HG03108 (cell line): ENCODE measurements around the gene AKNA.
"Not testable (repeated sequence)": the region's sequence is repeated elsewhere in the genome, so short reads cannot be mapped to it uniquely, and the experiment has no call there.

ENCODE experiments used
- ATAC-seq: cut with Tn5 transposase; IDR thresholded peaks from one replicate; pipeline ENCODE4 v1.9.1; 2021; ENCODE audit warnings: moderate library complexity; ENCODE audit not compliant: unreplicated experiment

The AKNA gene

DNA sequence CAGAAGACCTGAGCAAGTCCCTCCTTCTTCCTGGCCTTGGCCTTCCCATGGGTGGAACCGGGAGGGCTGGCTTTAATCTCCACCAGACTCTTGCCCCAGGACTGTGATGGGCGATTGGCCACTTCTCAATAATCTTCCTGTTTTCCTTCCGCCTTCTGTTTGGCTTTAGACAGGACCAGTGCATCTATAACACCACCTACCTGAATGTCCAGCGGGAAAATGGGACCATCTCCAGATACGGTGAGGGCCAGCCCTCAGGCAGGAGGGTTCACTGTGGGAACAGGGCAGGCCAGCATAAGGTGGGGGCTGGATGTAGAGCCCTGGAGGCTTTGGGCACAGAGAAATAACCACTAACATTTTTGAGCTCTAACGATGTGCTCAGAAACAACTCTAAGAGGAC is 63.9 kb downstream of the AKNA start:
- not testable (repeated sequence) for ATAC-seq

DNA sequence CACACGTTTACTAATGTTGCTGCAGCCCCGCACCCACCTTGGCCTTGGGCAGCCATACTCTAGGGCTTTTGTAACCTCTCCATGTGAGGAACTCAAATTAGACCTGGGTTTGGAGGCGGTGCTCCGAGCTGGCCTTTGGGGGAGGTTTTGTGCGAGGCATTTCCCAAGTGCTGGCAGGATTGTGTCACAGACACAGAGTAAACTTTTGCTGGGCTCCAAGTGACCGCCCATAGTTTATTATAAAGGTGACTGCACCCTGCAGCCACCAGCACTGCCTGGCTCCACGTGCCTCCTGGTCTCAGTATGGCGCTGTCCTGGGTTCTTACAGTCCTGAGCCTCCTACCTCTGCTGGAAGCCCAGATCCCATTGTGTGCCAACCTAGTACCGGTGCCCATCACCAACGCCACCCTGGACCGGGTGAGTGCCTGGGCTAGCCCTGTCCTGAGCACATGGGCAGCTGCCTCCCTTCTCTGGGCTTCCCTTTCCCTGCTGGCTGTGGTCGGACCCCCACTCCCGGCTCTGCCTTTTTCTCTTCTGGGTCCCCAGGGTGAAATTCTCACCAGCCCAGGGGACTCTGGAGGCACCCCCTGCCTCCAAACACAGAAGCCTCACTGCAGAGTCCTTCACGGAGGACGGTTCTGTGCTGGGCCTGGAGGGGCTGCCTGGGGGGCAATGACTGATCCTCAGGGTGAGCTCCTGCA is 64.8 kb downstream of the AKNA start, which contains the start of gene ORM1:
Gene ORM1 (plus strand): TSS at position 268 of the 701 bp plus-strand sequence. CDS start 36 bp downstream, at position 304.
- not testable (repeated sequence) for ATAC-seq

DNA sequence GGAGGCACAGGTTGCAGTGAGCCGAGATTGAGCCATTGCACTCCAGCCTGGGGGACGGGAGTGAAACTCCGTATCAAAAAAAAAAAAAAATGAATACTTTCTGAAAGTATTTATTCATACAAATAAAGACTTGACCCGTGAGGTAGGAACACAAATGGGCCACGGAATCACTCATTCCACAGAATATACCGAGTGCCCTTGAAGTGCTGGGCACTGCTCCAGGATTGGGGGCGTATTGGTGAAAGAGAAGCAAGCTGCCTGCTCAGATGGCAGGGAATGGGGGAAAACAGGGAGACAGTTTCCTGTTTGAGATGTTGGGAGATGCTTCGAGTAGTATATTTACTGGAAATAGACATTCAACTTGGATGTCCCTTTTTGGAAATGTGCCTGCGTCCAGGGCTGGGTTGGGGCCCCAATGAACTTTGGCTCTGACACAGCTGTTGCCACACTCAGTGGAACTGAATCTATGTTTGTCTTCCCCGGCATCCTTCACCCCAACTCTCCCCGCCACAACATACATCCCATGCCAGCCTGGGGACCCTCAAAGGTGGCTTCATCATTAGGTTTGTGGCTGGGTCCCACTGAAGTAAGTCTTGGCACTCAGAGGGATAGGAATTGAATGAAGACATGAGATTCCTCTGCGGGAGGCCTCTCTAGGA is 65.5 kb downstream of the AKNA start:
- not testable (repeated sequence) for ATAC-seq

DNA sequence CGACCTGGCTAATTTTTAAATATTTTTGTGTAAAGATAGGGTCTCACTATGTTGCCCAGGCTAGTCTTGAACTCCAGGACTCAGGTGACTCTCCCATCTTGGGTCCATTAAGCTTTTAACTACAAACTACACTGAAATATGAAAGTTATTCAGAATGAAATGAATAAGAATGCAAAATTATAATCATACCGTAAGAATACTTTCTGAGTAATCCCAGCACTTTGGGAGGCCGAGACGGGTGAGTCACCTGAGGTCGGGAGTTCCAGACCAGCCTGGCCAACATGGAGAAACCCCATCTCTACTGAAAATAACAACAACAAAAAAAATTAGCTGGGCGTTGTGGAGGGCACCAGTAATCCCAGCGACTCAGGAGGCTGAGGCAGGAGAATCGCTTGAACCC is 66.0 kb downstream of the AKNA start:
- ATAC-seq: no peak

DNA sequence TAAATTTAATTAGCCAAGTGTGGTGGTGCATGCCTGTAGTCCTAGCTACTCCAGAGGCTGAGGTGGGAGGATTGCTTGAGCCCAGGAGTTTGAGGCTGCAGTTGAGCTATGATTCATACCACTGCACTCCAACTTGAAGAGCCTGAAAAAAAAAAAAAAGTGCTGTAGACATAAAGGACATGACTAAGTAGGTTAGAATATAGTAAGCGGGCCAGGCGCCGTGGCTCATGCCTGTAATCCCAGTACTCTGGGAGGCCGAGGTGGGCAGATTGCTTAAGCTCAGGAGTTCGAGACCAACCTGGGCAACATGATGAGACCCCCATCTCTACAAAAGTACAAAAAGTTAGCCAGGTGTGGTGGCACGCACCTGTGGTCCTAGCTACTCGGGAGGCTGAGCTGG is 67.1 kb downstream of the AKNA start:
- ATAC-seq: not testable (repeated sequence)

DNA sequence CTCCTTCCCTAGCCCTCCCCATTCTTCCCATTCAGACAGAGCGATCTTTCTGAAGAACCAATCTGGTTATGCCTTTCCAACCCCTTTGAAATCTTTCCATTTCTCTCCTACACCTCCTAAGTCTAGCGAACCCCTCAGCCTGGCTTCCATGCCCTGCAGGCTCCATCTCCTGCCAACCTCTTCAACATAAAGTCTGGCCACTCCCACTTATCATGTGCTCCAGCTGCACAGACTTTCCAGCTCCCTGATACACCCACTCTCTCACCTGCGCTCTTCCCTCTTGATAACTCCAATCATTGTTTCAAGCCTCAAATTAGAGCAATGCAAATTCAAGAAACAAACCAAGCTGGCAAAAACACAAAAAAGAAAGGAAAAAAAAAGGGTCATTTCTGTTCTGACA is 68.6 kb downstream of the AKNA start:
- no peak for ATAC-seq

DNA sequence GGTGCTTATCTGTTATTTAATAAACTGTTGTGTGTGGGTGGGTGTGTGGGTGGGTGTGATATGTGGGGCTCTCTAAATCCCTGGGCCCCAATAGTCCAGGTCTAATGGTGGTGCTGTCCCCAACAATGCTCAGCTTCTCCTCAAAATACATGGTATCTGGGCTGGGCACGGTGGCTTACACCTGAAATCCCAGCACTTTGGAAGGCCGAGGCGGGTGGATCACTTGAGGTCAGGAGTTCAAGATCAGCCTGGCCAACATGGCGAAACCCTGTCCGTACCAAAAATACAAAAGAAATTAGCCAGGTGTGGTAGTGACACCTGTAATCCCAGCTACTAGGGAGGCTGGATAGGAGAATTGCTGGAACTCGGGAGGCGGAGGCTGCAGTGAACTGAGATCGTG is 69.4 kb downstream of the AKNA start:
- ATAC-seq: no peak

DNA sequence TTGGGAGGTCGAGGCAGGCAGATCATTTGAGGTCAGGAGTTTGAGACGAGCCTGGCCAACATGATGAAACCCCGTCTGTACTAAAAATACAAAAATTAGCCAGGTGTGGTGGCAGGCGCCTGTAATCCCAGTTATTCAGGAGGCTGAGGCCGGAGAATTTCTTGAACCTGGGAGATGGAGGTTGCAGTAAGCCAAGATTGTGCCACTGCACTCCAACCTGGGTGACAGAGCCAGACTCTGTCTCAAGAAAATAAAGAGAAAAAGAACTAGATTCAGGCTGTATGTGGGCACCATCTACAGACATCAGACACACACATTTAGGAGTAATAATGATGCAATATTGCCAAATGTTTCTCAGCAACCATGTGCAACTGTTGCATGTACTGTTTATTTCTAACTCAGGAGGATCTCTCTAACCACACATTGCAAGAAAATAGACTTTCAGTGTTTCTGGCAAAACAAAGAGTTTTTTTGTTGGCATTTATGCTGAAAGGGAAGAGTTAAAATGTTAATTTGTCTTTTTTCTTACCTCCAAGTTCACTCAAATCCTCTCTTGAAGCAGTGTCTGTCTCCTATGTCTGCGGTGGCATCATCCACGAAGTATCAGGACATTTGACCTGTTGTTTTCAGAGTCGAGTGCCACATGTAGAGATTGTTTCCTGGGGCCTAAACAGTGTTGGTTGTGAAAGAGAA is 70.0 kb downstream of the AKNA start:
- no peak for ATAC-seq

DNA sequence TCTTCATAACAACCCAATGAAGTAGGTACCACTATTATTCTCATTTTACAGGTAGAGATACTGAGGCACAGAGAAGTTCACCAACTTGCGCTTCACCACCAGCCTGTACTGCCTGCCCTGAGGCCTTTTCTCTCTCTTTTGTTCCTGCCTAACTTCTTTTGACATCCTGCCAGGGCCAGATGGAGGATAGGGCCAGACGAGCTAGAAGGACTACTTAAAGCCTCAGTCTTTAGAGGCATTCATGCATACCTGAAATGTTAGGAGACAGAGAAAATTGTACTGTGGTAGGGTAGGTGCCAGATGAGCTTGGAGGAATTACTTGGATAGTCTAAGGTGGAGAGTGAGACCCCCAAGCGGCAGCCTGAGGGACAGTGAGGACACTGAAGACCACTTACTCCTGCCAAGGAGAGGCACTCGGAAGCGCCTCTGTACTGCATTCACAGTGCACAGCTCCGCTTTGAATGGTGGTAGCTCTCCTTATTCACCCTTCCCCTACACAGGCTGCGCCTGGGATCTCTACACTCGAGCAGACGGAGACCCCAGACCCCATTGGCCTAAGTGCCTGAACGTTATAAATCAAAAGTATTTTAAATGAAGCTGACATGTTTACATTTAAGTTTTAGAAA is 71.1 kb downstream of the AKNA start:
- no peak for ATAC-seq

DNA sequence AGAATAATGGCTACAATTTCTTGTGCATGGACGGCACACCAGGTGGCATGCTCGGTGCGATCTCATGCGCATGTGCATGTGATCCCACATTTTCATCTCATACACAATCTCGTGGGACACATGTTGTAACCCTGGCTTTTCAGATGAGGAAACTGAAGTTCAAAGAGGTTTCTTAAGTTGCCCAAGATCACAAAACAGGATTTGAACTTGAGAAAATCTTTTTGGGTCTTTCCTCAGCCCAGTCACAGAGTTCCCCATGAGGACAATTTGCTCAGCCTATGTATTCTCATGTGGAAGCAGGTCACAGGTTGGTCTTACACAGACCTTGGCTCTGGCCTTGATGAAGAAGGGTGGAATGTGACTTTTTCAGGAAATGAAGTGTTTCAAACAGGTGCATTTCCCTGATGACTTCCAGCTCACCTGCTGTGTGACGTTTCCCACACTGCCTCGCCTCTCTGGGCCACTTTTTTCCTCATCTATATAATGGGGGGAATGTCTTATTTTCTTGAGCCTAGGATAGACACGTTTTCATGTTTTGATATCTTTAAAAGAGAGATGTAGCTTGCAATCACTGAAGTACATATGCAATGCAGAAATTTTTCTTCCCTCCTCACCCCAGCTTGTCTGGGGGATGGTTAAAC is 71.9 kb downstream of the AKNA start:
- no peak for ATAC-seq

DNA sequence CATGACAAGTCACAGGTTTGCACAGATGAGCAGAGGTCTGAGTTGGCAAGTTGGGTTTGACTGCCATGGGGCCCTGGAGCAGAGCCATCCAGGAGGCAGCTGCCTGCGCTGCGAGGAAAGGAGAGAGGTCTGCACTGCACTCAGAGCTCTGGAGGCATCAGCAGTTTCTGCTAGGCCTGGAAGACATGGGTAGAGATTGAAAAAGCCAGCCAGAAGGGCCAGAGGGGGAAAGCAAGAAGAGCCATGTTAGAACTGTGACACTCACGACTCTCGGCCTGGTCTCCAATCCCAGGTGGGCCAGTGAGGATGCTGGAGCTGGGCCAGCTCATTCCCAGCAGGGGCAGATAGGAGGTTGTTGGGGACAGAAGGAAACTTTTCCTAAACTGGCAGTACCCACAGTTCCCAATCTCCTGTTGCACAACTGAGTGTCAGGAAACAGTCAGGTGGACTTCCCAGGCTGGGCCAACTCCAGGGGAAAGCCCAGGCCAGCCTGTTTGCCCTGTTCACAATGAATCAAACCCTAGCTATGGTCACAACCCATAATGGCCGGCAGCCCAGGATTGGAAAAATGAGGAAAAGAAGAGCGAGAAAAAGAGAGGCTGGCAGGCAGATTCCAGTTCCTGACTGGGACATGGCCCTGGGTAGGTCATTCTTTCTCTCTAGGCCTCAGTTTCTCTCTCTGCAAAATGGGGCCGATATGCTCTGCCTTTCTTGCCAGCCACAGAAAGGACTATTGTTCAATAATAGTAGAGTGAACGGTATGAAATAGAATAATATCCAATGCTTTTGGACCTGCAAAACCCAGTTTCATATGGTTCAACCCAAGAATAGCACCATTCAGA is 72.7 kb downstream of the AKNA start:
- no peak for ATAC-seq

DNA sequence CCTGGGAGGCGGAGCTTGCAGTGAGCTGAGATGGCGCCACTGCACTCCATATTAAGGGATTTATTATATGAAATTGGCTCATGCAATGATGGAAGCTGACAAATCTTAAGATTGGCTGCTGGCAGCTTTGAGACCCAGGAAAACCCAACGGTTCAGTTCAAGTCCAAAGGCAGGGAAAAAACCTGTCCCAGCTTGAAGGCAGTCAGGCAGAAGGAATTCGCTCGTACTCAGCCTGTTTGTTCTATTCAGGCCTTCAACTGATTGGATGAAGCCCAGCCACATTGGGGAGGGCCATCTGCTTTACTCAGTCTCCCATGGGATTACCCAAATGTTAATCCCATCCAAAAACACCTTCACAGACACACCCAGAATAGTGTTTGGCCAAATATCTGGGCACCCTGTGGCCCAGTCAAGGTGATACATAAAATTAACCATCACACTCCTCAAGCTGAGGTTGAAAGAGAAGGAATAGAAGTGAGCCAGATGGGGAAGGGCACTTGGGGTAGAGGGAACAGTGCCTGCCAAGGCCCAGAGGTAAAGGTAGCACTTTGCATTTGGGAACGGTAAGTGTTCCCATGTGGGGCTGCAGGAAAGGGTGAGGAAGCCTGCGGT is 73.4 kb downstream of the AKNA start:
- ATAC-seq: no peak

DNA sequence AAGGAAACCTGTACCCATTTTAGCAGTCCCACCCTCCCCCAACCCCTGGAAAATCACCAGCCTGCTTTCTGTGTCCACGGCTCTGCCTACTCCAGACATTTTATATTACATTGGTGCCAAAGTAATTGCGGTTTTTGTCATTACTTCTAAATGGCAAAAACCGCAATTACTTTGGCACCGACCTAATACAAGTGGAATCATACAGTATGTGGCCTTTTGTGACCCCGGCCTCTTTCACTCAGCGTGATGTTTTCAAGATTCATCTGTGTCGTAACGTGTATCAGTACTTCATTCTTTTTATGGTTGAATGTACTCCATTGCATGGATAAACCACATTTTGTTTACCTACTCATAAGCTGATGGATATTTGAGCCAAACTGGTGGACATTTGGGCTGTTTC is 74.6 kb downstream of the AKNA start:
- ATAC-seq: no peak

DNA sequence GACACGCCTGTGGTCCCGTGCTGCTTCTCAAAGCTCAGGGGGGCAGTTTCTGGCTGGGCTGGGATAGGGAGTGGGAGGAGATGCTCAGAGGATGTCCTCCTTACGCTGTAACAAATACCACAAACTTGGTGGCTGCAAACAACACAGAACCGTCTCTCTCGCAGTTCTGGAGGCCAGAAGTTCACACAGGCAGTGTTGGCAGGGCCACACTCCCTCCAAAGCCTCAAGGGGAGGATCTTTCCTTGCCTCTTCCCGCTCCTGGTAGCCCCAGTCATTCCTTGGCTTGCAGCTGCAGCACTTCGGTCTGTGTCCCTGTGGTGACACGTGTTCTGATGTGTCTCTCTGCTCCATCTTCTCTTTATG is 75.3 kb downstream of the AKNA start:
- ATAC-seq: no peak

DNA sequence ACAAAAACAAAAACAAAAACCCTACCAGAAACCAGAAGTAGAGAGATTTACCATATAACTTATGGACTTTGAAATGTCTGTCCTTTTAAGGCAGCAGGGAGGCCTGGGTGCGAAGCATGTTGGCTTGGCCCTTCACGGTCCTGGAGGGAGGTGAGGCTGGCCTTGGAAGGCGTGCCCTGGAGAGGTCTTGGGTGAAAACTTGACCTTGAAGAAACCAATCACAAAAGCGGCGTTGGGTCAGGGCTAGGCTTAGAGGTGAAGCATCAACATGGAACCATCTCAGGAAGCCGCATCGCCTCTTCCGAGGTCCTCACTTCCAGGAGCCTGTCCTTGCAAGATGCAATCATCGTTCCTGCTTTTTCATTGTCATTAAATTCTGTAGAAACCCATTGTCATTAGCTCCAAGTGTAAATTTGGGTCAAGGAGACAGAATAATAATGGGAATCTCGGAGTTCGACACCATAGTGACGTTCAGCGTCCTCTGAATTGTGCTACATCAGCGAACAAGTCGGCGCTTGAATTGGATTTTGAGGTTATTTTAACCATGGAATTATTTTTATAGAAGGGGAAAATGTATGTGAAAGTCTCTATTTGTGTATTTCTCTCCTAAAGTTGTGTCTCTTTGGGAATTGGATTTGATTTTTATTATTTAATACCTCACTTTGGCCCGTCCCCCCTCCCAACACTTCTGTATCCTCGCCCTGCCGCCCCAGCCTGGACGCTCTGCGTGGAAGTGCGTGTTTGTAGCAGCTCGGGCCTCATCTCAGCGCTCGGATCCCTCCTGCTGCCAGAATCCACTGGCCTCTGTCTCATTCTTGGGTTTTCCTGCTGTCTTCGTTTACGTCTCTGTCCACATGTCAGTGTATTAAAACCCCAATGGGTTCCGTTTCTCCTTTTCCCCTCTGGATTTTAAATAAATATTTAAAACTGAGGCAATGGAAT is 75.9 kb downstream of the AKNA start:
- ATAC-seq: no peak

DNA sequence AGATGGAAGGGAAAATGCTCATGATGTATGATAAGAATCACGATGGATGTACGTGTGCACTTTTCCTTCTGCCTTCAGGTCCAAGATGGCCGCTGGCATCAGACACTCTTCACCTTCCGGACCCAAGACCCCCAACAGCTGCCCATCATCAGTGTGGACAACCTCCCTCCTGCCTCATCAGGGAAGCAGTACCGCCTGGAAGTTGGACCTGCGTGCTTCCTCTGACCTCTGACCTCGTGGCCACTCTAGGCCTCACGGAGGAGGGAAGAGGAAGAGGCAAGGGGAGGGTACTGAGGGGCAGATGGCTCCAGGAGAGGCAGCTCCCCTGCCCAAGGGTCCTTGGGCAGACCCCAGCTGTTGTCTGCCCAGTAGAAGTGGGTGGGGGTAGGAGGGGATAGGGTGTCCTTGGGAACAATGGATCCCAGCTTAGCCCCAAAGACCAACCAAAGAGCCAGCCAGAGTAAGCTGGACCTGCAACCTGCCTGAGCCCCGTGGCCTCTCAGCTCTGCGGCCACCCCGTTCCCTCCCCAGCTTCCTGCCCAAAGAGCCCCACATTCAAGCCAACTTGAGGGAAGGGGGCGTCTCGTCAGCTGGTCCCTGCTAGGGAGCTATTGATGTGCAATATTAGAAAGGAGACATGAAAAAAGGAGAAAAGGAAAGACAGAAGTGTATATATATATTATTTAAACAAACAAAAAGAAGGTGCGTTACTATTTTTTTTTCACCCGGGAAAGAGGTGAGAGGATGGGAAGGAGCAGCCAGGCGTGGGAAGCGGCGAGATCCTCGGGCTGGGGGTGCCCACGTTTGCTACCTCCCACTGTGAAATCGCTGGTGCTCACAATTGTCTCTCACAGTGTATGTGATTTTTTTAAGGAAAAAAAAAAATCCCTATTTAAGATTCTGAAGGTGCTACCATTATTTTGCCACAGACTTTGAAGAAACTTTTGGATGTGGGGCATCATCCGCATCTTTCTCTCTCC is 77.0 kb downstream of the AKNA start:
- ATAC-seq: no peak

DNA sequence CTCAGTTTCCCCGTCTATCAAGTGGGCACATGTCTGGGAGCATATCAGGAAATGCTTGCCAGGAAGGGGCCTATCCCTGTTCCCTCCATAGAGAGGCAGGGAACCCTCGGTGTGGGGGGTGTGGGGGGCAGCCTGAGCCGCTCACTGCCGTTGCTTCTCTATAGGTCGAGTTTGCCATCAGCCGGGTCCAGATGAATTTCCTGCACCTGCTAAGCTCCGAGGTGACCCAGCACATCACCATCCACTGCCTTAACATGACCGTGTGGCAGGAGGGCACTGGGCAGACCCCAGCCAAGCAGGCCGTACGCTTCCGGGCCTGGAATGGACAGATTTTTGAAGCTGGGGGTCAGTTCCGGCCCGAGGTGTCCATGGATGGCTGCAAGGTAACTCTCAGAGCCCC is 78.7 kb downstream of the AKNA start:
- no peak for ATAC-seq
